Fibroblast of lung (primary cell): Measurements from ENCODE around the gene AKIP1.

Experiments
- EZH2 ChIP-seq: IDR thresholded peaks from 2 replicates; pipeline ENCODE4 v1.5.1; 2012; ENCODE audit warnings: low read length, control low read depth, mild to moderate bottlenecking; ENCODE audit errors: missing control alignments
- TF ChIP-seq, protein P1 (sequence below), 2 donors: IDR thresholded peaks in 1 of 2; conservative IDR thresholded peaks in 1 of 2; 1 replicate in 1 of 2; 2 replicates in 1 of 2; pipeline ENCODE4 v1.5.1; 2011 to 2012; ENCODE audit warnings: low read length in 2 of 2, control low read depth in 1 of 2, inconsistent platforms in 1 of 2, low read depth in 1 of 2, mild to moderate bottlenecking in 1 of 2

DNA sequence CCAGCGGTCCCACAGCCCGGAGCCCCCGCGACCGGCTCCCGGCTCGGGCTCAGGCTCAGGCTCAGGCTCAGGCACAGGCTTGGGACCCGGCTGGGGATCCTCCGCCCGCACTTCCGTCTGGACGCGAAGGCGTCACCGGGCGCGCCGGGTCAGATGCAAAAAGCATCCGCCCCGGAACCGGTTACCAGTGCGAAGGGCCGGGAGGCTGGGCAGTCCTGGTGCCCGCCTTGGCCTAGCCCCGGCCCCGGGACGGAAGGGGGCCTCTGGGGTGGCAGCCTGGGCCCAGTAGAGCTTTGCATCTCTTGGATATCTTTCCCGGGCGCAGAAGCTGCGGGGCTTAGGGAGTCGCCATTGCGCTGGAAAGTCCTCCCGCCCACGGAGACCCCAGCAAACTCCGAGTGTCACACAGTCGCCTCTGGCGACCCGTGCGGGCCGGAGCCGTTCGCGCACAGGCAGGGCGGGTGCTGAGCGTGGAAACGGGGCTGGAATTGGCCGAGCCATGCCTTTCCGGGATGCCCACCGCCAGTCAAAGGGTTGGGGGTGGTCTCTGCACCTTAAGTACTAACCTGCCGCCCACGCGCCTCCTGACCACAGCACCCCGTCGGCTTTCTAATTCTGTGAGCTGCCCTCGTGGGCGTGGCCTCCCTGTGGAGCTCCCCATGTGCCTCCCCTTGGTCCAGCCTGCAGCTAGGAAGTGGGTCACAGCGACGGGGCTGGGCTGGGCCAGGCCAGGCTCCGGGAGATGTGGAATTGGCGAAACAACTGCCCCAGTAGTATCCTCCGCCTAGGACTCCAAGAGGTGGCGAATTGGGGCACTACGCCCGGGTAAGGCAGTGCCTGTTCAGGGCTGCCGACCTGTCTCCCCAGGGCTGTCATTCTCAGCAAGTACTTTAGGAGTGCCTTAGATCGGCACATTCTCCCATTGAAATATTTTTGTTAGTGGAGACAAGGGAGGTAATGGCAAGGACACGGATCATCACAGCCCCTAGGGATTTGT is 53.6 kb downstream of the AKIP1 start, which contains the start of gene TMEM9B:
- TF ChIP-seq, protein P1, sequence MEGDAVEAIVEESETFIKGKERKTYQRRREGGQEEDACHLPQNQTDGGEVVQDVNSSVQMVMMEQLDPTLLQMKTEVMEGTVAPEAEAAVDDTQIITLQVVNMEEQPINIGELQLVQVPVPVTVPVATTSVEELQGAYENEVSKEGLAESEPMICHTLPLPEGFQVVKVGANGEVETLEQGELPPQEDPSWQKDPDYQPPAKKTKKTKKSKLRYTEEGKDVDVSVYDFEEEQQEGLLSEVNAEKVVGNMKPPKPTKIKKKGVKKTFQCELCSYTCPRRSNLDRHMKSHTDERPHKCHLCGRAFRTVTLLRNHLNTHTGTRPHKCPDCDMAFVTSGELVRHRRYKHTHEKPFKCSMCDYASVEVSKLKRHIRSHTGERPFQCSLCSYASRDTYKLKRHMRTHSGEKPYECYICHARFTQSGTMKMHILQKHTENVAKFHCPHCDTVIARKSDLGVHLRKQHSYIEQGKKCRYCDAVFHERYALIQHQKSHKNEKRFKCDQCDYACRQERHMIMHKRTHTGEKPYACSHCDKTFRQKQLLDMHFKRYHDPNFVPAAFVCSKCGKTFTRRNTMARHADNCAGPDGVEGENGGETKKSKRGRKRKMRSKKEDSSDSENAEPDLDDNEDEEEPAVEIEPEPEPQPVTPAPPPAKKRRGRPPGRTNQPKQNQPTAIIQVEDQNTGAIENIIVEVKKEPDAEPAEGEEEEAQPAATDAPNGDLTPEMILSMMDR (conservative IDR thresholded peaks at IDR 0.05 in 1 of 2, IDR thresholded peaks at IDR 0.05 in 1 of 2; ENCODE audit: low read depth in 1 of 2, low read length in 2 of 2) = no peak
- TF ChIP-seq EZH2 = no peak
